RWPE2 (cell line): Measurements from ENCODE around the gene MGAT4C.
"Not testable (repeated sequence)": the region's sequence is repeated elsewhere in the genome, so short reads cannot be mapped to it uniquely, and the experiment has no call there.

Experiments
- ATAC-seq: fragments of 200-7000 bp; cut with Tn5 transposase; 3 replicates; pipeline ENCODE4 v1.9.1; 2021; ENCODE audit warnings: low read depth
- DNase-seq: peaks from one replicate; pipeline ENCODE4 v3.0.0-alpha.2; 2020; ENCODE audit warnings: low spot score
- H3K27ac ChIP-seq: fragments of 450-650 bp; 2 replicates; pipeline ENCODE4 v1.5.1; 2017; ENCODE audit warnings: mild to moderate bottlenecking; ENCODE audit not compliant: poor library complexity, severe bottlenecking
- H3K27me3 ChIP-seq: fragments of 250-450 bp; sonication (Bioruptor Pico); 2 replicates; pipeline ENCODE4 v1.5.1; 2021; ENCODE audit warnings: mild to moderate bottlenecking, moderate library complexity; ENCODE audit not compliant: insufficient read depth, poor library complexity, severe bottlenecking
- H3K36me3 ChIP-seq: fragments of 250-450 bp; sonication (Bioruptor Pico); 2 replicates; pipeline ENCODE4 v1.5.1; 2020; ENCODE audit warnings: low read depth, mild to moderate bottlenecking, moderate library complexity
- H3K4me1 ChIP-seq: fragments of 250-450 bp; sonication (Bioruptor Pico); 2 replicates; pipeline ENCODE4 v1.5.1; 2021; ENCODE audit warnings: mild to moderate bottlenecking, moderate library complexity; ENCODE audit not compliant: insufficient read depth, poor library complexity, severe bottlenecking
- H3K4me3 ChIP-seq: fragments of 250-450 bp; sonication (Bioruptor Pico); 2 replicates; pipeline ENCODE4 v1.5.1; 2021; ENCODE audit warnings: mild to moderate bottlenecking, moderate library complexity; ENCODE audit not compliant: severe bottlenecking
- H3K9me3 ChIP-seq: fragments of 250-450 bp; sonication (Bioruptor Pico); 2 replicates; pipeline ENCODE4 v1.5.1; 2021; ENCODE audit warnings: mild to moderate bottlenecking, moderate library complexity; ENCODE audit not compliant: severe bottlenecking
- CTCF ChIP-seq: fragments of 450-650 bp; IDR thresholded peaks from one replicate; pipeline ENCODE4 v1.5.1; 2017; ENCODE audit warnings: mild to moderate bottlenecking, moderate library complexity; ENCODE audit not compliant: poor library complexity, severe bottlenecking

Gene MGAT4C

GRCh38 chr12:86256163-86256562 lies at the start of gene MGAT4C:
Gene MGAT4C (minus strand): TSS chr12:86256391.
- H3K4me1 ChIP-seq, result no peaks in the 10 kb centered on the region
- H3K27me3 ChIP-seq, result no peaks in the 10 kb centered on the region
- H3K9me3 ChIP-seq, result no peaks in the 10 kb centered on the region
- no peak within 1 kb of the TSS for H3K27ac ChIP-seq
- DNase-seq (no peak), ATAC-seq (no peak)
- no peaks in the 10 kb centered on the region for H3K36me3 ChIP-seq
- no peak within 1 kb of the TSS for H3K4me3 ChIP-seq
- TF ChIP-seq CTCF, result no peak

GRCh38 chr12:86296396-86296795 lies 40.2 kb upstream of the MGAT4C start:
- not testable (repeated sequence) for H3K27ac ChIP-seq, H3K27me3 ChIP-seq, H3K4me1 ChIP-seq, H3K36me3 ChIP-seq, ATAC-seq, DNase-seq, H3K4me3 ChIP-seq, H3K9me3 ChIP-seq

GRCh38 chr12:86293682-86294240 lies 37.6 kb upstream of the MGAT4C start:
- TF ChIP-seq CTCF, result no peak
- Histone ChIP-seq H3K9me3 (no peaks in the 10 kb centered on the region), H3K27ac (no peak overlapping the region), H3K4me1 (no peaks in the 10 kb centered on the region), H3K27me3 (no peaks in the 10 kb centered on the region), H3K36me3 (no peaks in the 10 kb centered on the region), H3K4me3 (no peak overlapping the region)
- DNase-seq (no peak), ATAC-seq (no peak)

GRCh38 chr12:86292480-86292879 lies 36.3 kb upstream of the MGAT4C start:
- no peak for ATAC-seq
- no peaks in the 10 kb centered on the region for H3K27me3 ChIP-seq
- no peak overlapping the region for H3K4me3 ChIP-seq
- H3K9me3 ChIP-seq, result no peaks in the 10 kb centered on the region
- no peak for TF ChIP-seq CTCF
- no peaks in the 10 kb centered on the region for H3K36me3 ChIP-seq
- DNase-seq, result no peak
- H3K4me1 ChIP-seq, result no peaks in the 10 kb centered on the region
- H3K27ac ChIP-seq, result no peak overlapping the region

- Histone ChIP-seq H3K27ac (no peak overlapping the region), H3K36me3 (no peaks in the 10 kb centered on the region), H3K27me3 (no peaks in the 10 kb centered on the region), H3K4me3 (no peak overlapping the region), H3K4me1 (no peaks in the 10 kb centered on the region), H3K9me3 (no peaks in the 10 kb centered on the region)
- DNase-seq (no peak), ATAC-seq (no peak)
- no peak for TF ChIP-seq CTCF
These were observed 34.4 kb upstream of the MGAT4C start for GRCh38 chr12:86290615-86291014.
